GM19397 (cell line): ENCODE results near the gene PPT2.

Source experiments
- ATAC-seq: cut with Tn5 transposase; IDR thresholded peaks from one replicate; pipeline ENCODE4 v1.9.1; 2021; ENCODE audit warnings: mild to moderate bottlenecking, moderate library complexity; ENCODE audit not compliant: unreplicated experiment

The PPT2 gene

DNA sequence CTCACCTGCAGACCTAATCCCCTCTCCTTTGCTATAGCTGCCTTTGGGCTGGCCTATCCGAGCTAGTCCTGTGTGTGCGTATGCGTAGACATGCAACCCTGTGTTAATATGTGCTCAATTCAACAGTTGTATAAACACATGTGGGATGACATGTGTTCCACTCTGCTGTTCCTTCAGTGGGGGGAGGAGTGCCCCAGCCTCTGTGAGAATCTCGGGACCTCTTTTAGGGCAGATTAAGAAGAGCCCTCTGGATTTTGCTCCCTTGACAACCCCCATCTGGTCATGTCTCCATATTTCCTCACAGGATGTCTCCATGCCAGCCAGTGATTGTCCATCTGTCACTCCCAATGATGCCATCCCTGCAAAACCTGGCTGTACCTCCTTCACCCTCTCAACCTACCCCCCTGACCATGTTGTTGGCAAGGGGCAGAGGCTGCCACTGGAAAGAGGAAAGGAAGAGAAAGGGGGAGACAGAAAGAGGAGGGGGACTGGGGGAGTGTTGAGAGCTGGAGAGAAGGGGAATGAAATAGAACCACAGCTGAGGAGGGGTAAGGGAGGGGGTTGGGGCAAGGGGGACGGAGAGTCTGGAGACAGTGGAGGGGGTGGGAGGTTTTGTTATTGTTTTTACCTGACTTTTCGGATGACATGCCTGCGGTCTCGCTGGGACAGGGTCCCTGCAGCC lies 2.6 kb upstream of the PPT2 start:
- no peak for ATAC-seq

DNA sequence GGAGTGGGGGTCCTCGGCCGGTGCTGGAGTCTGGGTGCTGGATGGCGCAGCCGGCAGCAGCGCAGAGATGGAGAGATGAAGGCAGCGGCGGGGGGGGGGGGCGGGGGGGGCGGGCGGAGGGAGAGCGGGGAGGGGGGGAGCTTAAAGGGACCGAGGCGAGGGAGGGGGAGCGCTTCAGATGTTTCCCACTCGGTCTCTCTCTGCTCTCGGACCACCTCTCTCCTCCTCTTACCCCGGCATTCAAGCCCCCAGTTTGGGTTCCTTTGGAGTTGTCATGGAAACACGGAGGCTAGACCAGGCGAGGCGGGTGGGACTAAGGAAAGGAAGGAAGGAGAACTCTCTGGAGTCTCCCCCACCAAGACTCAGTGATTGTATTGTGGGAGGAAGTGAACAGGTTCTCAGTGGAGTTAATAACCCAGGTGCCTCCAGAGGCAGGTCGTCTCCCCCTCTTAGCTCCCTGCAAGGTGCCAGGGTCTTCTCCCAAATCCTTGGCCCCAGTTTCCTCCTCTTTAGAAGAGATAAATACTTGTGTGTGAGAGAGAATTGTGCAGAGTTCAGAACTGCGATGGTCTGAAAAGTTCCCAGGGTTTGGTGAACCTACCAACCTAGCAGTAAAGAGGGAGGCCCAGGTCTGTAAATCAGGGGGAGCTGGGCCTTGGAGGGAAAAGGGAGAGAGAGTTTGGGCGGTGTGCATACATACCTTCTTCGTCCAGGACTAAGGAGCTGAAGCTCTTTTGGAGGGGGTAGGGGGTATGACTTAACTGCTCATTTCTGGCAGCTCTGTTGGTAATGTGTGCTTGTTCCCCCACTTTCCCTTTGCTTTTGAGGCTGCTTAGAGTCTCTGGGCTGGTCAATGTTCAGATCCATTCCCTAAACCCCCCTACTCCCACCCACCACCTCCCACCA lies 1.8 kb upstream of the PPT2 start, which contains the start of gene PRRT1:
TSS of gene PRRT1 (minus strand) at position 77 of the 906 bp plus-strand sequence. CDS start 112 bp downstream, outside the sequence.
- no peak for ATAC-seq

DNA sequence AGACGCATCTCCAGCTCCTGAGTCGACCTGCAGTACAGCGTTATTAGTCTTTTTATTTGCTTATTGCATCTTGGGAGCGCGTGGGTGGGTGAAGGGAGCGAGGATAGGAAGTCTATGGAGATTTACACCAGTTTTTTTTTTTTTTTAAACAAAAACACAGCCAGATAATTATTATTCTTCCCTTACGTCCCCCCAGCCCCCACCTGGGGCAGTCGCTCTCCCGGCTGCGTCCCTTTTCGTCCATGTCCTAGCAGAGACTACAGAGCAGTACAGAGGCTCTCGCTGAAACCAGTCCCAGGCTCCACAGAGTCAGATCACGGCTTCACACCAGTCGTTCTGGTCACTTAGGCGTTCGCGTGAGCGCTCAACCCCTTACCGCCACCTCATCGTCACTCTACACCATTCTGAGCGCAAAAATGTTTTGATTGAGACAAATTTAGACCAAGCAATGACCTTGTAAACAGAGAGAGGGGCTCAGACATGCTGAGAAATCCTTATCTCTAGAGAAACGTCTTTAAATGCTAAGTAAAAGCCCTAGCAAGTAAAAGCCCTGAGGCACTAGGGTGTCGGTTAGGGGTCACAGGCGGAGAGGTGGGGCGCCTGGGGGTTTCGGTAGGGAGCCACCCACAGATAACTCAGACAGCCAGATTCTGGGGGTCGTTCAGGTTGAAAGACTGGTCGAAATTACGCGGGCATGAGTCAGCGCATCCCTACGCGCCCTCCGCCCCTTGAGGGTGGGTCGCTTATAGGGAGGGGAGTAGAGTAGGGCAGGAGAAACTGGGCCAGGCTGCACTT lies 975 bp upstream of the PPT2 start:
- no peak for ATAC-seq

DNA sequence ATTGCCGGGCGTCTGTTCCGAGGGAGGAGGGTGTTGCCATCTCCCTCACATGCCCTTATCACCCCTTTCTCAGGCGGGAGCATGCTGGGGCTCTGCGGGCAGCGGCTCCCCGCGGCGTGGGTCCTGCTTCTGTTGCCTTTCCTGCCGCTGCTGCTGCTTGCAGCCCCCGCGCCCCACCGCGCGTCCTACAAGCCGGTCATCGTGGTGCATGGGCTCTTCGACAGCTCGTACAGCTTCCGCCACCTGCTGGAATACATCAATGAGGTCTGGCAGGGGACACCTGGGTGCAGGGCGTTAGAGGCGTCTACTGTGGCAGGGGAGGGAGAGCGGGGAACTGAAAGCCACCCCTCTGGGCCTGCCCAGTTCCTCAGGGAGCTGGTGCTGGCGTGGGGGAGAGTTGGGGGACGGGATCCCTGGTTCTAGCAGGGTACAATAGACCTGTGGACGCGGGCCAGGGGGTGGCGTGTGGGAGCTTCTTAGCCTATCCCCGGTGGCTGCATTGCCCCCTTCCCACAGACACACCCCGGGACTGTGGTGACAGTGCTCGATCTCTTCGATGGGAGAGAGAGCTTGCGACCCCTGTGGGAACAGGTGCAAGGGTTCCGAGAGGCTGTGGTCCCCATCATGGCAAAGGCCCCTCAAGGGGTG lies 697 bp downstream of the PPT2 start:
- no peak for ATAC-seq

DNA sequence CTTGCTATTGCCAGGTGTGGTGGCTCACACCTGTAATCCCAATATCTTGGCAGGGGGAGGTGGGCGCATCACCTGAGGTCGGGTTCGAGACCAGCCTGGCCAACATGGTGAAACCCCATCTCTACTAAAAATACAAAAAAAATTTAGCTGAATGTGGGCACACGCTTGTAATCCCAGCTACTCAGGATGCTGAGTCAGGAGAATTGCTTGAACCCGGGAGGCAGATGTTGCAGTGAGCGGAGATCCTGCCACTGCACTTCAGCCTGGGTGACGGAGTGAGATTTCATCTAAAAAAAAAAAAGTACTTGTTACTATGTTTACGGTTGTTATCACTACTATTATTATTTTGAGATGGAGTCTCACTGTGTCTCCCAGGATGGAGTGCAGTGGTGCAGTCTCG lies 3.0 kb downstream of the PPT2 start:
- ATAC-seq = no peak

DNA sequence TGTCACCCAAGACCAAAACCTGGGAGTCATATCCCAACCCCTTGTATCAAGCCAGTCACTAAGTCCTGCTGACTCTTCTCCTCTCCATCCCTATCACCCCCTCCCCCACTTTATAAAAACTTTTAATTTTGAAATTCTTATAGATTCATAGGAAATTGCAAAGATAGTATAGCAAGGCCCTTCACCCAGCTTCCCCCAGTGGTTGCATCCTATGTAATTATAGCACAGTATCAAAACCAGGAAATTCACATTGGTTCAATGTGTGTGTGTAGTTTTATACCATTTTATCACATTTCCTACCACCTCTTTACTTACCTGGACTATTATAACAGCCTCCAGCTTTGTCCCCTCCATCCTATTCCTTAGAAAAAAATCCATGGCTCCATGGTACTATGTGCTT lies 4.1 kb downstream of the PPT2 start:
- no peak for ATAC-seq

DNA sequence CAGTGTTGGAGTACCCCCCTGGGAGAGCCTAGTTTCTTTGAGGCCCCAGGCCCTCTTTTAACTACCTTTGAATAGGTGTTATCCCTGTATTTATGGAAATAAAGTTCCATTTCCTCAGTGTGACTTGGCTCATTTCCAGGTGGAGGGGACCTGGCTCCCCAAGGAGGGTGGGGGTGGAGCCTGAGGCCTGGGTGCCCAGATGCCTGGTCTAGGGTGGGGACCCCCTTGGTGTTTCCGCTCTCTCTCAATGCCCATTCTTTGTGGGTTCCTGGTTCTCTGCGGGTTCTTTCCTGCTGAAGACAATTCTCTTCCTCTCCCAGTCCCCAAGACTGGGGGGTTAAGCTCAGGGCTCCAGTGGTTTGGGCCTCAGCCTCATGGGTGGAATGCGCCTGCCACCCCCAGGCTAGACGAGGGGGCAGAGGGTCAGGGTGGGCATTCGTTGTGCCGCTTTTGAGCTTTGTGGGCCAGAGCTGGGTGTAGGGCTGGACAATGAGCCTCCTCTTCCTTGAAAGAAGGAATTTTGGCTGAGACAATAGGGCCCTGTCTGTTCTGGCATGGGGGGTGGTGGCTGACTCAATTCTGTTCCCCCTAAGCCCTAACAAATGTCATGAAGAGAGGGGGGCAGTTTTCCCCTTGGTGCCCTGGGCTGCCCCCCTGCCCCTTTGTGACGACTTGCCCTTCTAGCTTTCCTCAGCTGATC lies 9.8 kb downstream of the PPT2 start:
- no peak for ATAC-seq

DNA sequence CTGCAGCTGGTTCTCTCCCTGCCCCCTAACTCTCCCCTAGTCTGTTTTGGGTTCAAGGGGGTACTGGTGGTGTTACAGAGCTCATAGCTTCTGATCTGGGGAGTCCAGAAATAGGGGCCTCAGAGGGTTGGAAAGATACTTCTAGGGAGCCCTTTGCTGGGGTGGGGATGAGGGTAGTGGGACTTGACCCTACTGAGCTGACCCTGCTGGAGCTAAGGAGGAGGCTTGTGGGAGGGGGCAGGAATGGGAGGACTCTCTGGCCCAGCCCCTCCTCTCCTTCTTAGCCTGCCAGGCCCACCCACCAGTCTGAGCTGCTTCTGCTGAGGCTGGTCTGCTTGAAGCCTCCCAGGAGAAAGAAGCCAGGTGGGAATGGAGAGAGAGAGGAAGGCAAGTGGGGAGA lies 10.4 kb downstream of the PPT2 start, which contains the start of gene EGFL8:
TSS of gene EGFL8 (plus strand) at position 301 of the 400 bp plus-strand sequence. CDS start 1,571 bp downstream, outside the sequence.
- no peak for ATAC-seq

DNA sequence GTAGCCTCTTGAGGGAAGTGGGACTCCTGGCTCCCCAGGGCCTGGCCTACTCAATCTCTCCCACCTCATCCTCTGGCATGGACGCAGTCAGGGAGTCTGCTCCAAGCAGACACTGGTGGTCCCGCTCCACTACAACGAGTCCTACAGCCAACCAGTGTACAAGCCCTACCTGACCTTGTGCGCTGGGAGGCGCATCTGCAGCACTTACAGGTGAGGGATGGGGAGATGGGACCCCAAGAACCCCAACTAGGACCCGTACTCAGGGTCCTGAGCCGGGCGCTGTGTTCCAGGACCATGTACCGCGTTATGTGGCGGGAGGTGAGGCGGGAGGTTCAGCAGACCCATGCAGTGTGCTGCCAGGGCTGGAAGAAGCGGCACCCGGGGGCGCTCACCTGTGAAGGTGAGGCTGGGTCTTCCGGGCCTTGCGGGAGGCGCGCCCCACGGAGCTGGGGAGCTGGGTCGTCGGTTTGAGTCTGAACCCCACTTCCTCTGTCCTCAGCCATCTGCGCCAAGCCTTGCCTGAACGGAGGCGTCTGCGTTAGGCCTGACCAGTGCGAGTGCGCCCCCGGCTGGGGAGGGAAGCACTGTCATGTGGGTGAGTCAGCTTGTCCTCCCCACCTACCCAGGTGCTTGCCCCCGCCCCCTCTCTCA lies 12.6 kb downstream of the PPT2 start:
- ATAC-seq = no peak

DNA sequence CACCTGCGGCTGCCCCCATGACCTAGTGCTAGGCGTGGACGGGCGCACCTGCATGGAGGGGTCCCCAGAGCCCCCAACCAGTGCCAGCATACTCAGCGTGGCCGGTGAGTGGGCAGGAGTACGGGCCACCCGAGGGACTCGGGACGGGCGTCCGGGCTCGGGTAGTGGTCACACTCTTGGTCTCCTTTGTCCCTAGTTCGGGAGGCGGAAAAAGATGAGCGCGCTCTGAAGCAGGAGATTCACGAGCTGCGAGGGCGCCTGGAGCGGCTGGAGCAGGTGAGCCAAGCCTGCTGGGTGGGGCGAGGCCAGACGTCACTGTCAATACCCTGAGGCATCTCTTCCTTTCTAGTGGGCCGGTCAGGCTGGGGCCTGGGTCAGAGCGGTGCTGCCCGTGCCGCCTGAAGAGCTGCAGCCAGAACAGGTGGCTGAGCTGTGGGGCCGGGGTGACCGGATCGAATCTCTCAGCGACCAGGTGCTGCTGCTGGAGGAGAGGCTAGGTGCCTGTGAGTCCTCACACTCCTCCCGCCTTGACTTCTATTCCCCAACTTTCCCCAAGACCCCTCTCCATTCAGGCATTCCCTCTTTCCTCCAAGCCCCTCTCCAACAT lies 13.3 kb downstream of the PPT2 start:
- no peak for ATAC-seq

DNA sequence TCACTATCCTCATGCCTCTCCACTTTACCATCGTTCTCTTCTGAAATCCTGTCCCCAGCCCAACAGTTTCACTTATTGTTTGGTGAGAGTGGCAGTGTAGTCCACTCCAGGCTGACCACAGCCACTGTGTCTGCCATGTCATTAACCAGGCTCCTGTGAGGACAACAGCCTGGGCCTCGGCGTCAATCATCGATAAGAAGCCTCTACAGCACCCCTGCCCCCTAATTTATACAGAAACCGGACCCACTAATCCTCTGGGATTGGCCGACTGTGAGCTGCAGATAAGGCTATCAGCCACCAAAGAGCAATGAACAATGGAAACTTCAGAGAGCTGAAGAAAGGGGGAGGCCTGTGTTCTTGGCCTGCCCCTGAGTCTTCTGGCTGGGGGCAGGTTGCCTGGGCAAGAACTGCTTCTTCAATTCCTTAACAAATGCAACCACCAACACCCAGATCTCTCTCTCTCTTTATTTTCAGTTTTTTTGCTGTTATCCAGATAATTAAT lies 13.9 kb downstream of the PPT2 start:
- ATAC-seq = no peak

DNA sequence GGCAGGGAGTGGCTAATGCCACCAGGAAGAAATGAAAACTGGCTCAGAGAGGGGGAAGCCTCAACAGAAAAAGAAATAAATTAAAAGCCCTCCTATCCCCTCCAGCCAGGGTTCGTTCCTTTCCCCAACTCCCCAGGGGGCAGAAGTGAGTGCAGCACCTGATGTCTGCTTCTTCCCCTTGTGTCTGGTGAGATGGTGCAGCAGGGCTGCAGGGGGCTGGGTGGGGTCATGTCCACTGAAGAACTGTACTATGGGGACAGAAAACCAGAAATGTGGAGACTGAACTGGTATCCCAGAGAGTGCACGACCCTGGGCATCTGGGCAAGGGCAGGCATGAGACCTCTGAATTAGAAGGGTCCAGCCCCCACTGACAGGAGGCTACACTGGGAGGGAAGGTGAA lies 14.4 kb downstream of the PPT2 start:
- no peak for ATAC-seq

DNA sequence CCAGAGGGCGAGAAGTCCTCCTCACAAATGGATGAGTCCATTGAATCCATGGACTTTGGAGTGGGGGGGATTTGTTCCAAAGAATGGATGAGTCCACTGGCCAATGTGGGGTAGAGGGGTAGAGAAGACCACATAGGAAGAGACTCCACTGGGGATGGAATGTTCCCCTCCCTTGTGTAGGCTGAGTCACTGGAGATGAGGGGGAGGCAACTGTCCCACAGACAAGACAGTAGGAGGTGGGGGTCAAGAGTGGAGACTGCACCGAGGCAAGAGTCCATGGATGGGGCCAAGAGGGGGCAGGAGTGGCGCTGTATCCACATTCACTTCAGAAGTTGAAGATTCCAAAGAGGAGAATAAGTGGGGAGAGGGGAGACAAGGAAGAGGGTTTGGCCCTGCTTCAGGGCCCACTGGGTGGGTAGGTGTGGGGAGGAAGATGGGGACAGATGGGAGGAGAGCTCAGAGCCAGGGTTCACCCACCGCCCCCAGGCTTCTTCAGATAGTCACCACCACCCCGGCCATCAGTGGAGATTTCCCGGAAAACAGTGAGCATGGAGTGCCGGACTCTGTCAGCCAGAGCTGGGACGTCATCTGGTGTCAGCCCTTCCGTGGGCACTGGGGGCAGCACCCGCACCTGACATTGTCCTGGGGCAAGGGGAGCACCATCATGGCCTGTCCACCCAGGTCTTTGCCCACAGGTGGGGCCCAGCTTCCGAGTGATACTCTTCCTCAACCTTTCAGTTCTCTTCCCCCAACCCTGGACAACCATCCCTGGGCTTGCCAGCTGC lies 15.1 kb downstream of the PPT2 start:
- no peak for ATAC-seq

DNA sequence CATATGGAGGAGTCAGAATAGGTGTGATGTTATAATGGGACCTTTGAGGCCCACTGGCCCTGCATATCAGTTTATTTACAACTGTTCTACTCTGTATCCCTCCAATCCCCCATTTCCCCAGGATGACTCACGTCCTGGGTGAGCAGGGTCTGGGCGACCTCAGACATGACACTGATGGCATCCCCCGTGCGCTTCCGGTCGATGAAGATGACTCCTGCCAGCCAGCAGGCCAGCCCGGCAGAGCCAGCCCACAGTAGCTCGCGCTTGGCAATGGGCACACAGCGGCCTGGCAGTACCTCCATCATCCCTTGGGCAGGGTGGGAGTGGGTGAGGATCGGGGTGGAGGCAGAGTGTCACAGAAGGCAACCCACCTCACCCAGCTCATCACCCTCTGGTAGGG lies 16.4 kb downstream of the PPT2 start:
- ATAC-seq = no peak

DNA sequence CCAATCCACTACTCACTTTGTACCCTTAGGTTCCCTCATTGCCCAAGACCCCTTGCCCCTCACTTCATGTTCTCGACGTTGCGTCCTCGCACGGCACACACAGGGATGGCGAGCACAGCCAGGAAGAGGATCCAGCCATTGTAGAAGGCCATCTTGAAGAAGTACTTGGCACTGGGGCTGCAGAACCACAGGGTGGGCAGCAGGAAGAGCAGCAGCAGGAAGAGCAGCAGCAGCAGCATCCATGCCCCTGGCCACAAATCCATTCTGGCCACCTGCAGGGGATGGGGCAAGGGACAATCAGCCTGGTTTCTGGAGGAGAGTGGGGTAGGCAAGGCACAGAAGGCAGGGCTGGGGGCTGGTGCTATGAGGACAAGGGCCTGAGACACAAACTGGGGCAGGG lies 17.3 kb downstream of the PPT2 start:
- ATAC-seq = no peak

DNA sequence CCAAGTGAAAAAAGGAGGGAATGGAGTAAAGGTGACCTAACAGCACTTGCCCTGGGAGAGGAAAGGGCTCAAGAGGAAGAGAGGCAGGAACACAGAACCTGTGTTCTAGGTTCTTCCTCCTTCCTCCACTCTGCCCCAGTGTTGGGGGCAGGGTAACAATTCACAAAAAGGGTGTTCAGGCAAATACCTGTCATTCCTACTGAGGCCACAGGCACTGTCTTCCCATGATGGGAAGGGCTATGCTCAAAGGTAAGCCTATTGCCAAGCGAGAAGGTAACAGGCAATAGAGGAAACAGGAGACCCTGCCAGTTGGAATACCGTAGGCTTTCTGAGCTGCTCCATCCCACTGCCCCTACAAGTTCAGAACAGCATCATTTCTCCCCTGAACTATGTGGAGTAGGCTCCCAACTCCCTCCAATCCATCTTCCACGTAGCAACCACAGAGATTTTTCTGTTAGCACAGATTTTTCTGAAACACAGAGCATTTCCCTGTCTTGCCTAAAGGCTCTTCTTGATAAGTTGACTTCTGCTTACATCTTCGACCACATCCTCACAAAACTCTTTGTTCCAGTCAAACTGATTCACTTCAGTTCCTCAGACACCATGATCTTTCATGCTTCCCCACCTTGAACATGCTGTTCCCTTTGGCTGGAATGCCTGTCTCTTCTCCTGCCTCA lies 19.2 kb downstream of the PPT2 start:
- ATAC-seq = no peak

DNA sequence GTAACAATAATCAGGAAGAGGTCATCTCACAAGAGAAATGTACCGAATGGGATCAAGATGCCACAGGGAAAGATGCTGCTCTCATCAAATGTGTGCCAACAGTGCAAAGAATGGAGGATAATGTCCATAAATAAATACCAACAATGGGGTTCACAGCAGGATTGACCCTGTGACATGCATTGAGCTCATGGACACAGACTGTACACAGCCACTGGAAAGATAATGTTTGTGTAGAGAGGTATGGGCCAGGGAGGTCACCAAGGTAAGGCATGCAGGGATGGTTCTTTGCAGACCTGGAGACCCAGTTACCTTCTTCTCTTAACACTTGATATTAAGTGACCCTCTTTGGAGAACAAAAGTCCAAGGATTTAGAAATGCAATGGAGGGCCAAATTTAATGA lies 20.5 kb downstream of the PPT2 start:
- no peak for ATAC-seq

DNA sequence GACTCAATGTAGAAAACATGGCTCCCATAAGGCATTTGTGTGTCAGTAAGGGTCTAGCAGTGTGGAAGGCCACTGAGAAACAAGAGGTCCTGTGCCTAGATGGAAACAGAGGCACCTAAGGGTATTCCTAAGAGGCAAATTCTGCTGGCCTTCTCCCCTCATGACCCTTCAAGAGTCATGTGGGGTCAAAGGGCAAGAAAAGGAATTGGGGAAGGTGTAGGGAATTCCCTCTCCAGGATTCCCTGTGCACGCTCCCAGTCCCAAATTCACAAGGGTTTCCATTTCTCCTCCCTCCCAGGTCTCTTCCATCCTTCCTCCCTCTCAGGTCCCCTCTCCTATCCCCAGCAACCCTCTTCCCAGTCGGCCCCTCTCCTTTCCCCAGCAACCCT lies 21.4 kb downstream of the PPT2 start:
- ATAC-seq = no peak
